Fibroblast of gingiva (primary cell): ENCODE results near the gene RAB11FIP3.

ENCODE experiments used
- DNase-seq: peaks from one replicate; pipeline ENCODE4 v3.0.0-alpha.2; 2011; ENCODE audit warnings: low read depth

RAB11FIP3 gene

GRCh38 chr16:518858-519257 lies 93.4 kb downstream of the RAB11FIP3 start:
- DNase-seq = no peak

DNA sequence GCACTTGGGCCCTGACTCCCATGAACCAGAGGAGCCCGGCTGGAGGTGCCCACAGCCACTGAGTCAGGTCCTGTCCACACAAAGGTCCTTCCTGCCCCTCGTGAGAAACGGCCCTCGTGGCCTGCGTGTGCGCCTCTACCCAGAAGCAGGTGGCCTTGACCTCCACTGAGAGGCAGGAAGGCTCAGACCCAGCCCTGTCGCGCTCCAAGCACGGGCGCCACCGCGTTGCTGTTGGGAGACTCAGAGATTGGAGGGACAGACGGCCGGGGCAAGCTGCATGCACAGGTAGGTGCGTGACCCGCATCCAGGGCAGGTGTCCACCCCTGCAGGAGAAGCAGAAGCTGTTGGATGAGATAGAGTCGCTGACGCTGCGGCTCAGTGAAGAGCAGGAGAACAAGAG lies 94.0 kb downstream of the RAB11FIP3 start:
- no peak for DNase-seq

GRCh38 chr16:519841-520687 lies 94.6 kb downstream of the RAB11FIP3 start:
- DNase-seq = no peak

DNA sequence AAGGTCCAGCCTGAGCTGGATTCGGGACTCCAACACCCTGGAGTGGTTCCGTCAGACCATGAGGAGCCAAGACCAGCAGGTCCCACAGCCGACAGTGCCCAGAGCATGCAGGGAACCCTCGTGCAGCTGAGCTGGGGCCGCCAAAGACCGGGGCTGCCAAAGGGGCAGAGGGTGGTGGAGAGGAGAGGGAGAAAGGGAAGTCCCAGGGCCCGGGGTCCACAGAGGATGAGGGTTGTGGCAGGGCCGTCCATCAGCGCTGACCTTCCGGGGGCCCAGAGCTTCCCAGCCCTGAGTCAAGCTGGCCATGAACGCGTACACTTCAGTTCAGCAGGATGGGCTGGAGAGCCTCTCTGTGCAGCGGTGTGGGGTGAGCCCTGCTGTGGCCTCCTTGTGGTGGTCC lies 95.4 kb downstream of the RAB11FIP3 start:
- no peak for DNase-seq

DNA sequence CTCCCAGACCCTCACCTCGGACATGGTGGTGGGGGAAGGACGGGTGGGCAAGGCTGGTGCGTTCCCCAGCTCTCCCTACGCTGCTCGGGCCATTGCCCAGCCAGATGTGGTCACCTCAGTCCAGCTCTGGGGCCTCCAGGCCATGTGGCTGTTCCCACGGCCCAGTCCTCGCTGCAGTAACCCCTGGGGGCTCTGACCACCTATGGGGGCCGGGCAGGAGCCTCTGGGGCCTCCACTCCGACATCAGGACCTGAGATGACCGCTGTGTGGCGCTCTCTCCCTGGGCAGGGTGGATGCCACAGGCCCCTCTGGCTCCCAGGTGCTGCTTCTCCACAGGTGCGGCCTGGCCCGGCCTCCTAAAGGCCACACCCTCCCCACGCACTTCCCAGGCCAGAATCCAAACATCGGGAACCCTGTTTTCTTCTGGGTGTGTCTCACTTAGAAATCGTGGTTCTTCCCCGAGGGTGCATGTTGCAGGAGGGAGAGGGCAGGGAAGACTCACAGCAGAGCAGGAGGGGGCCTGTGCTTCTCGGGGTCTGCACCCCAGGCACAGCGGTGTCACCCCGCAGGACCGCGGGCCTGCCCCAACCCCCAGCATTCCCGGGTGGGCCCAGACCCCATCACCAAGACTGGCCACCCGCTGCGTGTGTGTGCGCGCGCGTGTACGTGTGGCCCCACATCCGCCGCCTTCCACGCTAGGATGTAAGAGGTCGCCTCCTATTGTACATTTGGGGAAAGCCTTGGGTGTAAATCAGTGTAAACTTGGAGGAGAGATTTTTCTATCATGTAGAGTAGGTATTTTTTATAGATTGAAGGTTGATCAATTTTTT lies 96.1 kb downstream of the RAB11FIP3 start:
- no peak for DNase-seq

DNA sequence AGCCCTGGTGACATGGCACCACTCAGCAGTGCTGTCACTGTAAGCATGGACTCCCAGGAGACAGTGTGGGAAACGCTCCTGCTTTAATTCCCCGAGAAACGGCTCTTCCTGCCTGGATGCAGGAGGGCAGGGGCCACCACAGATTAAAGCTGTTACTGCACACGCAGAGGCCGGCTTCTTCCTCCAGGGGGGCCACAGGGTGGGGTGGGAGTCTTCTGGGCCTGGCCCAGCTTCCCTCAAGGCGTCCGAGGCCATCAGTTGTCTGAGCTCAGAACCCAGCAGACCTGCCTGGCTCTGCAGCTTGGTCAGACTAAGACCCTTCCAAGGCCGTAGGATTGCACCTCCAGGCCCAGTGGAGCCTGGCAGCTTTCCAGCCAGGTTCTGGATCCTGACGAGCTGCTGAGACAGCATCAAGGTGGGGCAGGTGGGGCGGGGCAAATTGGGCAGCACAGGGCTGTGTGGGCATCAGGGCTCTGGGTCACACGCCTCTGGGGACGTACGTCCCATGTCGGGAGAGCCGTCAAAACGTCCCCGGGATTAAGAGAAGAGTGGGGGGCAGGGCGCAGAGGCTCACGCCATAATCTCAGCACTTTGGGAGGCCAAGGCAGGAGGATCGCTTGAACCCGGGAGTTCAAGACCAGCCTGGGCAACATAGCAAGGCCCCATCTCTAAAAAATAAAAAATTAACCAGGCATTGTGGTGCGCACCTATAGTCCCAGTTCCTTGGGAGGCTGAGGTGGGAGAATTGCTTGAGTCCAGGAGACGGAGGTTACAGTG lies 97.1 kb downstream of the RAB11FIP3 start:
- DNase-seq = no peak

DNA sequence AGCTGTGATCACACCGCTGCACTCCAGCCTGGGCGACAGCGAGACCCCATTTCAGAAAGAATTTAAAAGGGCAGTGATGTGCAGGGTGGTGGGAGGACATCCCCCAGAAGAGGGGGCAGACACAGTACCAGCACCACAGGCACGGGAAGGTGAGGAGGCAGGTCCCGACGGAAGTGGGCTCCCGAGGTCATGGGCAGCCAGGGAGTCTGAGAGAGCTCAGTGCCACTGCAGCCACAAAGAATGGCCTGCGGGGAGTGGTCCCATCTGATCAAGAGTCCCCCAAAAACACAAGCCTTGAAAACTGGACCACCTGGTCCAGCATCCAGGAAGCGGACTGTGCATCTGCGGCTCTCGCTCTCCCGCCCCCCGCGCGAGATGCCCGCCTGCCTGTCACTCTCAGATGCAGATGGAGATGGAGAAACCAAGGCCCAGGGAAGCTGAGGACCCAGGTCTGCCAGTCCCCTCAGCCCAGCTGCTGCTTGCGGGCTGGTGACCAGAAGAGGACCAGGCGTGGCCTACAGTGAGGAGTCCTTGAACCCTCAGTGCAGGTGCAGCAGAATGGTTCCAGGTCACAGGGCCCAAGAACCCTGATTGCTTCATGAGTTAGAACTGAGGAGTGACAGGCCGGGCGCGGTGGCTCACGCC lies 97.8 kb downstream of the RAB11FIP3 start:
- no peak for DNase-seq

GRCh38 chr16:524274-525040 lies 99.0 kb downstream of the RAB11FIP3 start:
- DNase-seq = no peak

DNA sequence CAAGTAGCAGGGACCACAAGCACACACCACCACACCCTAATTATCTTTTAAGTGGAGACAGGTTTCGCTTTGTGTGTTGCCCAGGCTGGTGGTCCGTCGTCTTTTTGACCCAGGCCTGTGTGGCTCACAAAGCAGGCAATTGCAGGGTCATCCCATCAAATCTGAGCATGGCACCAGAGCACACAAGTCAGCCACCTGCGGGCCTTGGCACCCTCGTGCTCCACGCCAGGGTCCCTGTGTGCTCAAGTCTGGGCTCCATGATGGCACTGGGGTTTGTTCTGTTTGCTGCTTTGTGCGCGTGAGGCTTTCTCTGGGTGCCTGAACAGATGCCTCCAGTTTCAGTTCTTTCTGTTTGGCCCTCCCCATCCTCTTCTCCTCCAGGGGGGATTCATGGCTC lies 99.7 kb downstream of the RAB11FIP3 start:
- DNase-seq = no peak

DNA sequence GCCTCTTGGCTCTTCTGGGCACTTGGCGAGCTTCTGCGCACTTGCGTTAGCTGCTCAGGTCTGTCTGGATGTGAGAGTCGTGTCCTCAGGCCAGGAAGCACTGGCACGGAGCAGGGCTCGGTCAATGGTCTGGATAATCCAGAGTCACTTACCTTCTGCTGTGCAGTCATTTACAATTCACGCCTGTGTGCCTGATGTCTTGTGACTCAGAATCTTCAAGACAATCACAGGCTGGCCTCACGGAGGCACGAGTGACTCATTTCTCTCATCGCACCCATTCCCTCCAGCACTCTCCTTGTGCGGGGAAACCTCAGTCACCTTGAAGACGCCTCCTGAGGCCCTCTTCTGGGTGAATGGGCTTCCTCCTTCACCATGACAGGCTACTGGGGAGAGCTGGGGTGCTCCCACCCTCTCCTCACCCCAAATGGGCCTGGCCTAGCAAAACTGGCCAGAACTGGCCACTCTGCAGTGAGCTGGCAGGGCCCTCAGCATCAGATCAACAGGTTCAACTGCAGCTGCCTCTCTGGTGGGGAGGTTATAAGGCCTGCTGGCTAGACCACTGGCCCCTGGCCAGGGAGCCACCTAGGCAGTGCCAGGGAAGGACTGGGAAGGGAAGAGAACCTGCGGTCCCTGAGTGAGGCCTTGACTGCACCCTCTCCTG lies 100.2 kb downstream of the RAB11FIP3 start:
- peak; percentile 63 for DNase-seq

GRCh38 chr16:526181-527014 lies 100.9 kb downstream of the RAB11FIP3 start:
- peak; percentile 32 for DNase-seq

GRCh38 chr16:527015-527903 lies 101.8 kb downstream of the RAB11FIP3 start, which contains the start of gene CAPN15:
CAPN15 (plus strand) TSS chr16:527712; CDS start chr16:546839, 19,127 bp downstream.
- peak; percentile 90 for DNase-seq

- DNase-seq = peak; percentile 45
Measured at GRCh38 chr16:528111-529011, 102.9 kb downstream of the RAB11FIP3 start.

DNA sequence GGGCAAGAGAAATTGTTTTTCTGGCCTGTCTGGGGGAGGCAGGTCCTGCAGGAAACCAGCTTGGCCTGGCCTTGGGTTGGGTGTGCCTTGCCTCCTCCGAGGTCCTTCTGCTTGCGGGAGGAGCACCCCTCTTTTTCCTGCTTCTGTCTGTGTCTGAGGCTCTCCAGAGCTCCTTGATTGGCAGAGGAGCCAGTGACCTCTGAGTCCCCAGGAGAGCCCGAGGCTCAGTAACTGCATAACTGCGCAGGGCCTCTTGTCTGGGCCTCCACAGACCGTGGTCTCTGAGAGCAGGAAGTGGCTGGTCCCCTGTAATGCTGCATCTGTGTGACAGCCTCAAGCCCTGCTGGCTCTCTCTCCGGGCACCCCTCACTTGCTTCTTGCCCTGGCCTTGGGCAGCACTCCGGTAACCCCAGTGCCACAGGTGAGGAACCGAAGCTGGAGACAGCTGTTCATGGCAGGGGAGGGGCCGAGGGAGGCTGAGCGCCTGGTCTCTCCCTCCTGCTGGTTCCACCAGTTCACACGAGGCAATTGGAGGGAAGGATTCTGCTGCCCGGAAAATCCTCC lies 103.6 kb downstream of the RAB11FIP3 start:
- DNase-seq = no peak

DNA sequence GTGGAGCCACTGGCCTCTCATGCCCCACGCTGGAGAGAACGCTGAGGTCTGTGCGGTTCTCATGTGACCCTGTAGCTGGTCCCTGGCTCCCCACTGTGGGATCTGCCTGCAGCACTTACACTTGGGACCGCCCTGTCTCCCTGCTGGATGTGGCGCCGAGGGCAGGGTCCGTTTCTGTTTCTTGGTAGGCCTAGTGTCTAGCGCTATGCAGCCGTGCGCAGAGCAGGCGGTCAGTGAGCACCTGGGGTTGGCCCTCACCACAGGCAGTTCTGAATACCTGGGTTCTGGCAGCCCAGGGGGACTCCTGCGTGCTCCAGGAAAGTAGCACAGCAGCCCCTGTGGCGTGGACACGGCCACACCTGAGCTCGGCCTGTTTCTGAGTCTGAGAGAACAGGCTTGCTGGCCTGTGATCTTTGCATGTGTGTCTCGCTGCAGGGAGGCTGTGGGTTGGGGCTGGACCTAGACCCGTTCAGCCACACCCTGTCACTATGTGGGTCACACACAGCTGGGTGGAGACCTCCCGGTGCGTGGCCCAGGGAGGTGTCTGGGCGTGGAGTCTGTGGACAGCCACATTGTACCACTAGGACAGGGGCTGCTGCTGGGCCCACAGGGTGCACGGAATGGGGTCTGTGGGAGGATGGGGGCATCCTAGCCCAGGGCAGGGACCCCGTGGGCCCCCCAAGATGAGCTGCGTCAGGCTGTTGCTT lies 104.8 kb downstream of the RAB11FIP3 start:
- DNase-seq = no peak

DNA sequence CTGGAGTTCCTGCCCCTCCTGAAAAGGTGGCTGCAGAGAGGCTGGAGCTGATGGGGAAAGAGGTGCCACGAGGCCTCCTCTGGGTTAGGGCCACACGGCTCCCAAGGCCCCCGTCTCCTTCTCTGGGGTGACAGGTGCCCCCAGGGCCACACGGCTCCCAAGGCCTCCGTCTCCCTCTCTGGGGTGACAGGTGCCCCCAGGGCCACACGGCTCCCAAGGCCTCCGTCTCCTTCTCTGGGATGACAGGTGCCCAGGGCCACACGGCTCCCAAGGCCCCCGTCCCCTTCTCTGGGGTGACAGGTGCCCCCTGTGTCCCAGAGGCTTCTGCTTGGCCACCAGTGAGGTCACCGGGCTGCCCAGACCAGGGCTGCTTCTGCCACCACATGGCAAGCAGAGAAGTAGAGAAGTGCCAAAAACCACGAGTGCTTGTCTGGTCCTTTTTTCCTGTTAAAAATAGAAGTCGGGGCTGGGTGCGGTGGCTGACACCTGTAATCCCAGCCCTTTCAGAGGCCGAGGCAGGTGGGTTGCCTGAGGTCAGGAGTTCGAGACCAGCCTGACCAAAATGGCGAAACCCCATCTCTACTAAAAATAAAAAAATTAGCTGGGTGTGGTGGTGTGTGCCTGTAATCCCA lies 106.2 kb downstream of the RAB11FIP3 start:
- DNase-seq = no peak
